Tibial nerve (tissue), 4 donors: ENCODE data around the gene TENM3. TPM values are rescaled to one million over a fixed set of nuclear protein-coding genes. Genes with fewer than 3 reads are reported as not detected.
A peak's percentile ranks its signal among the peaks of the same experiment; 100 is the strongest.

ENCODE experiments used
- DNase-seq, 2 donors: peaks; one replicate each; pipeline ENCODE4 v3.0.0-alpha.2; 2019; ENCODE audit warnings: low spot score in 2 of 2
- H3K27ac ChIP-seq, 4 donors: fragments of 200-600 bp; sonication (generic) in 3 of 4; one replicate each; pipeline ENCODE4 v1.5.1; 2017 to 2019; ENCODE audit warnings: mild to moderate bottlenecking in 1 of 4
- H3K27me3 ChIP-seq, 2 donors: fragments of 200-600 bp; sonication (generic) in 1 of 2; one replicate each; pipeline versions ENCODE4 v1.5.1 to v1.6.0; 2017 to 2019
- H3K36me3 ChIP-seq, 3 donors: fragments of 200-600 bp; sonication (generic); one replicate each; pipeline ENCODE4 v1.5.1; 2018 to 2019
- H3K4me1 ChIP-seq, 4 donors: fragments of 200-600 bp; sonication (generic) in 3 of 4; one replicate each; pipeline ENCODE4 v1.5.1; 2017 to 2019
- H3K4me3 ChIP-seq, 4 donors: fragments of 200-600 bp; sonication (generic) in 3 of 4; one replicate each; pipeline ENCODE4 v1.5.1; 2017 to 2019; ENCODE audit warnings: mild to moderate bottlenecking in 1 of 4, moderate library complexity in 1 of 4
- H3K9me3 ChIP-seq, 4 donors: fragments of 200-600 bp; sonication (generic) in 3 of 4; one replicate each; pipeline ENCODE4 v1.5.1; 2017 to 2019
- EP300 ChIP-seq, 2 donors: sonication (generic); formaldehyde crosslinking; IDR thresholded peaks; one replicate each; pipeline ENCODE4 v1.6.1; 2017; ENCODE audit warnings: antibody characterized with exemption in 2 of 2, mild to moderate bottlenecking in 1 of 2
- POLR2A ChIP-seq, 2 donors: fragments of 450-650 bp; IDR thresholded peaks; one replicate each; pipeline ENCODE4 v1.6.1; 2017; ENCODE audit warnings: antibody characterized with exemption in 2 of 2, mild to moderate bottlenecking in 2 of 2, moderate library complexity in 2 of 2
- WGBS, 2 donors: methylation state at CpG; one replicate each; pipeline ENCODE4 v1.1.5; 2018; 5-methylcytosine and 5-hydroxymethylcytosine counted together
- total RNA-seq, 4 donors: library from RNA; depleted of rRNA; stranded (reverse); fragments of >200 nt; gene quantifications; one replicate each; pipeline ENCODE4 v1.1.0, GENCODE V29; 2016
- TF ChIP-seq, protein P1 (sequence below), 5 experiments: fragments of 200-600 bp in 3 of 5; fragments of 450-650 bp in 2 of 5; sonication (generic) in 3 of 5; IDR thresholded peaks; one replicate each; pipeline ENCODE4 v1.5.1; 2016 to 2019; ENCODE audit warnings: antibody characterized with exemption in 5 of 5, mild to moderate bottlenecking in 3 of 5, moderate library complexity in 2 of 5

The TENM3 gene
- total RNA-seq, 4 donors from 2014 or later: 19.0 to 60.5 (median 29.4) TPM

DNA sequence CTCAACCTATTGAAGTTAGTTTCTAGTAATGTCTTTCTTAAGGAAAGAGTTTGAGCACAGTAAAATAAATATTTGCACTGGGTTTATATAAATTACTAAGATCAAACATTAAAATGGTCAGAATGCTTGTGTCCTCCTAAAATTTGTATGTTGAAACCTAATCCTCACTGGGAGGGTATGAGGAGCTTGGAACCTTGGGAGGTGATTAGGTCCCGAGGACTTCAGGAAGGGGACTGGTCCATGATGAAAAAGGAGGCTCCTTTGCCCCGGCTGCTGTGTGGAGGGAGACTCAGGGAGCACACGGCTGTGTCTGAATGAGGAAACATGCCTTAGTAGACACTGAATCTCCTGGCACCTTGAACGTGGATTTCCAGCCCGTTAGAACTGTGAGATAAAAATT, 221.9 kb downstream of the TENM3 start:
- Histone ChIP-seq H3K27me3 (no peaks in the 10 kb centered on the region), H3K36me3 (no peaks in the 10 kb centered on the region), H3K27ac (no peak overlapping the region), H3K9me3 (no peaks in the 10 kb centered on the region), H3K4me3 (no peak overlapping the region), H3K4me1 (no peaks in the 10 kb centered on the region)
- 80 to 83% methylated on average over 5 of the region's 5 CpGs for WGBS, 2 donors
- DNase-seq: no peak
- TF ChIP-seq, protein P1, sequence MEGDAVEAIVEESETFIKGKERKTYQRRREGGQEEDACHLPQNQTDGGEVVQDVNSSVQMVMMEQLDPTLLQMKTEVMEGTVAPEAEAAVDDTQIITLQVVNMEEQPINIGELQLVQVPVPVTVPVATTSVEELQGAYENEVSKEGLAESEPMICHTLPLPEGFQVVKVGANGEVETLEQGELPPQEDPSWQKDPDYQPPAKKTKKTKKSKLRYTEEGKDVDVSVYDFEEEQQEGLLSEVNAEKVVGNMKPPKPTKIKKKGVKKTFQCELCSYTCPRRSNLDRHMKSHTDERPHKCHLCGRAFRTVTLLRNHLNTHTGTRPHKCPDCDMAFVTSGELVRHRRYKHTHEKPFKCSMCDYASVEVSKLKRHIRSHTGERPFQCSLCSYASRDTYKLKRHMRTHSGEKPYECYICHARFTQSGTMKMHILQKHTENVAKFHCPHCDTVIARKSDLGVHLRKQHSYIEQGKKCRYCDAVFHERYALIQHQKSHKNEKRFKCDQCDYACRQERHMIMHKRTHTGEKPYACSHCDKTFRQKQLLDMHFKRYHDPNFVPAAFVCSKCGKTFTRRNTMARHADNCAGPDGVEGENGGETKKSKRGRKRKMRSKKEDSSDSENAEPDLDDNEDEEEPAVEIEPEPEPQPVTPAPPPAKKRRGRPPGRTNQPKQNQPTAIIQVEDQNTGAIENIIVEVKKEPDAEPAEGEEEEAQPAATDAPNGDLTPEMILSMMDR (IDR thresholded peaks at IDR 0.05): no peak
- TF ChIP-seq POLR2A (IDR thresholded peaks at IDR 0.05) (no peak), EP300 (IDR thresholded peaks at IDR 0.05) (no peak)

DNA sequence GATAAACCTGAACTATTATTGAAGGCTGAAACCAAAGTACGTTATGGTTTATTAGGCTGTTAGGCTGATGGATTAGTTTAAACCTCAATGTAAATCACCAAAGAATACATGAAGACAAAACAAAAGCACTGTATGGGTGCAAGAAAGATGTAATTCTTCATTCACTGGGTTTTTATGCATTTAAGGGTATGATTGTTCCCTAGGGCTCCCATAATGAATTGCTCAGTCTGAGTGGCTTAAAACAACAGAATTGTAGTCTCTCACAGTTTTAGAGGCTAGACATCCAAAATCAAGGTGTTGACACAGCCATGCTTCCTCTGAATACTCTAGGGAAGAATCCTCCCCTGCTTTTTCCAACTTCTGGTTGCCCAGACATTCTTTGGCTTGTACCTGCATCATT, 222.8 kb downstream of the TENM3 start:
- H3K4me1 ChIP-seq: no peaks in the 10 kb centered on the region
- WGBS, 2 donors: 88 to 90% methylated on average over 1 of the region's 1 CpG
- no peak overlapping the region for H3K27ac ChIP-seq
- H3K4me3 ChIP-seq: no peak overlapping the region
- no peaks in the 10 kb centered on the region for H3K36me3 ChIP-seq
- no peaks in the 10 kb centered on the region for H3K27me3 ChIP-seq
- no peak for DNase-seq
- TF ChIP-seq, protein P1 (IDR thresholded peaks at IDR 0.05): no peak
- TF ChIP-seq EP300 (IDR thresholded peaks at IDR 0.05) (no peak), POLR2A (IDR thresholded peaks at IDR 0.05) (no peak)
- H3K9me3 ChIP-seq: no peaks in the 10 kb centered on the region

DNA sequence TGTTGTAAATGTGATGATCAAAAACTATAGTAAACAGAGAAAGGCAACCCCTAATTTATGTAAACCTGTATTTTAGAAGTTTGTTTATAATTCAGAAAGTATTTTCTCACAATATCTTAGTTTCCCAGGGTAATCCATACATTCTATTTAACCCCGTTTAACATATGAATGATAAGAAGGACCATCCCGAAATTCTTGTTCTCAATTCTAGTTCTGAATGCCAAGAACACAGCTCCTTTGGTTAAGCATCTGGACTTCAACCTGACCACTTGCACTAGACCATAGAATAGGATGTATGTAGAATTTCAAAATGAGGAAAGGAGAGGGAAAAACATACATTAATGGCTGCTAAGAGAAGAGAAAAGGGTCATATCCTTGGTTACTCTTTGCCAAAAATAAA, 227.0 kb downstream of the TENM3 start:
- H3K27me3 ChIP-seq: no peaks in the 10 kb centered on the region
- DNase-seq: no peak
- H3K36me3 ChIP-seq: no peaks in the 10 kb centered on the region
- no peaks in the 10 kb centered on the region for H3K4me1 ChIP-seq
- TF ChIP-seq, protein P1 (IDR thresholded peaks at IDR 0.05): no peak
- TF ChIP-seq POLR2A (IDR thresholded peaks at IDR 0.05): no peak
- no peak for TF ChIP-seq EP300 (IDR thresholded peaks at IDR 0.05)
- peaks cover 0 to 12% (median 1%) of the 10 kb centered on the region in 4 donors for H3K9me3 ChIP-seq
- H3K4me3 ChIP-seq: no peak overlapping the region
- WGBS, 2 donors: 83 to 85% methylated on average over 2 of the region's 2 CpGs
- H3K27ac ChIP-seq: no peak overlapping the region

DNA sequence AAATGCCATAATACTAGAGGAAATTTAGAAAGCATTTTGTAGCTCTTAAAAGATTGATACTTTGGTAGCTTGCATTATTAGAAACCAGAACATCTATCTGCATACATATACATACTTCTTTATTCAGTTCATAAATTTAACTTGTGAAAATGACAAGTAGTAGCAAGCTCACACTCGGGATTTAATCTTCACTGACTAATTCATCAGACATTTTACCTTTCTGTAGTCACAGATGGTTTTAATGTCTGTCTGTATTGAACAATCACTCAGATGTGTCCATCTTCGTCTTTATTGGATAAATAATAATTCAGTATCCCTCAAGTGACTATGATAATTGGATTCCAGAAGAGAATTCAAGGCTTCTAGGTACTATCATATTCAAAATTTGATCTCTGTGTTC, 232.3 kb downstream of the TENM3 start:
- 70 to 76% methylated on average over 2 of the region's 2 CpGs for WGBS, 2 donors
- no peak for TF ChIP-seq EP300 (IDR thresholded peaks at IDR 0.05)
- no peak for TF ChIP-seq POLR2A (IDR thresholded peaks at IDR 0.05)
- TF ChIP-seq, protein P1 (IDR thresholded peaks at IDR 0.05): no peak
- H3K27me3 ChIP-seq: no peaks in the 10 kb centered on the region
- H3K4me3 ChIP-seq: no peak overlapping the region
- no peak for DNase-seq
- H3K4me1 ChIP-seq: peaks cover 0 to 8% (median 0%) of the 10 kb centered on the region in 4 donors
- H3K27ac ChIP-seq: no peak overlapping the region
- peaks cover 0 to 12% (median 1%) of the 10 kb centered on the region in 4 donors for H3K9me3 ChIP-seq
- no peaks in the 10 kb centered on the region for H3K36me3 ChIP-seq

DNA sequence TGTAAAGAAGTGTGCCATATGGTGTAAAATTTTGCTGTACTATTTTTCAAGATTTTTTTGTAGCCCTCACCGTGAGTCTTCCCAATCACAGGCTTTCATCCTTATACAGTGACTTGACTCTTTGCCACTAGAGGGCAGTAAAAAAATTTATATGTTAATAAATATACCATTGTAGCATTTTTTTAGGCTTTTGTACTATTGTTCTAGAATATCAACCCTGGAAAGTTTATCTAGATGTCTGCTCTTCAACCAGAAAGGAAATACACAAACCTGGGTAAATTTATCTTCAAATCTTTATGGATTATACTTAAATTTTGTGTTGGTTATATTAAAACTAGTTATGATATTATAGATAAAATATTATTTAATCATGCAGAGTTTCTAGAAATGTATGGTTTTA, 235.3 kb downstream of the TENM3 start:
- 0 to 3% methylated on average over 1 of the region's 1 CpG for WGBS, 2 donors
- Histone ChIP-seq H3K36me3 (no peaks in the 10 kb centered on the region), H3K27me3 (no peaks in the 10 kb centered on the region), H3K27ac (no peak overlapping the region), H3K4me1 (peaks cover 0 to 8% (median 0%) of the 10 kb centered on the region in 4 donors), H3K9me3 (no peaks in the 10 kb centered on the region), H3K4me3 (no peak overlapping the region)
- DNase-seq: no peak
- TF ChIP-seq, protein P1 (IDR thresholded peaks at IDR 0.05): peak; percentile 33 to 65 (median 48)
- TF ChIP-seq POLR2A (IDR thresholded peaks at IDR 0.05) (no peak), EP300 (IDR thresholded peaks at IDR 0.05) (peak in 1 of 2 donors; percentile 20)
